Right lobe of liver (tissue), 6 donors: Measurements from ENCODE around the gene GRIFIN. TPM values are rescaled to one million over a fixed set of nuclear protein-coding genes. Genes with fewer than 3 reads are reported as not detected.

Source experiments
- ATAC-seq, 4 donors: fragments of 200-7000 bp; cut with Tn5 transposase; one replicate each; pipeline ENCODE4 v1.9.1; 2020; ENCODE audit warnings: mild to moderate bottlenecking in 4 of 4, moderate library complexity in 4 of 4
- DNase-seq, 3 donors: peaks; one replicate each; pipeline ENCODE4 v3.0.0-alpha.2; 2020
- H3K27ac ChIP-seq, 3 donors: fragments of 200-600 bp; one replicate each; pipeline ENCODE4 v1.8.0; 2022
- H3K27me3 ChIP-seq, 2 donors: fragments of 200-600 bp; one replicate each; pipeline ENCODE4 v1.8.0; 2022
- H3K36me3 ChIP-seq, 4 donors: fragments of 200-600 bp; sonication (generic) in 1 of 4; one replicate each; pipeline versions ENCODE4 v1.5.1 to v1.8.0; 2017 to 2022; ENCODE audit warnings: control low read depth in 1 of 4
- H3K4me1 ChIP-seq, 4 donors: fragments of 200-600 bp; sonication (generic) in 1 of 4; one replicate each; pipeline versions ENCODE4 v1.5.1 to v1.8.0; 2017 to 2022; ENCODE audit warnings: control low read depth in 1 of 4
- H3K4me3 ChIP-seq, 3 donors: fragments of 200-600 bp; one replicate each; pipeline ENCODE4 v1.8.0; 2022
- H3K9me3 ChIP-seq, 4 donors: fragments of 200-600 bp; sonication (generic) in 1 of 4; one replicate each; pipeline versions ENCODE4 v1.5.1 to v1.8.0; 2017 to 2022; ENCODE audit warnings: control low read depth in 1 of 4
- CTCF ChIP-seq, 4 donors: fragments of 200-600 bp in 3 of 4; fragments of 450-650 bp in 1 of 4; IDR thresholded peaks; one replicate each; pipeline versions ENCODE4 v1.5.1 to v1.8.0; 2016 to 2022; ENCODE audit warnings: antibody characterized with exemption in 4 of 4, mild to moderate bottlenecking in 2 of 4
- POLR2A ChIP-seq: fragments of 450-650 bp; IDR thresholded peaks from one replicate; pipeline ENCODE4 v1.6.1; 2017; ENCODE audit warnings: antibody characterized with exemption, mild to moderate bottlenecking
- WGBS: methylation state at CpG from one replicate; pipeline ENCODE4 v1.1.6; 2018; ENCODE audit warnings: low coverage, low lambda C conversion rate; ENCODE audit not compliant: insufficient coverage; ENCODE audit errors: missing lambda C conversion rate; 5-methylcytosine and 5-hydroxymethylcytosine counted together
- intact Hi-C, 2 donors: fragments of 100-400 bp; cut with DNase I; formaldehyde crosslinking; loops; one replicate each; pipeline versions ENCODE4 v1.11.2 to v1.14.1; 2022
- total RNA-seq, 6 experiments: library from RNA; depleted of rRNA in 2 of 6; stranded (reverse); fragments of >200 nt in 2 of 6; fragmentation: NEBNext Ultra II Directional in 3 of 6; extraction: Animal tissue kit (Norgen Biotek cat#: 25700) in 3 of 6; gene quantifications; one replicate each; pipeline versions ENCODE4 v1.1.0 to v1.2.4, GENCODE V29; 2016 to 2023
- donor health status: DM: no; HTN: yes; CAD: no.
- donor health status: DM: no; HTN: no; CAD: no.
- donor health status: DM: no; HTN: no; CAD: no.
- donor health status: DM: no; HTN: yes; CAD: no.
- donor health status: DM: no; HTN: yes; CAD: no.

GRIFIN gene
- total RNA-seq, 6 experiments from 2014 or later: not detected

- intact Hi-C loops: no loop called here
- H3K4me3 ChIP-seq: no peak overlapping the region
- DNase-seq (no peak), ATAC-seq (peak in 1 of 4 donors; percentile 17)
- no CpG with 5 or more reads among the region's 7 CpGs for WGBS
- H3K36me3 ChIP-seq: no peaks in the 10 kb centered on the region
- no peaks in the 10 kb centered on the region for H3K4me1 ChIP-seq
- H3K9me3 ChIP-seq: no peaks in the 10 kb centered on the region
- H3K27me3 ChIP-seq: no peaks in the 10 kb centered on the region
- H3K27ac ChIP-seq: no peak overlapping the region
- TF ChIP-seq CTCF (IDR thresholded peaks at IDR 0.05): no peak
- no peak for TF ChIP-seq POLR2A
Observed at GRCh38 chr7:2468227-2468626, 8.0 kb downstream of the GRIFIN start.

- Histone ChIP-seq H3K4me1 (no peaks in the 10 kb centered on the region), H3K36me3 (no peaks in the 10 kb centered on the region), H3K4me3 (no peak overlapping the region), H3K9me3 (no peaks in the 10 kb centered on the region), H3K27me3 (no peaks in the 10 kb centered on the region), H3K27ac (no peak overlapping the region)
- no peak for TF ChIP-seq CTCF (IDR thresholded peaks at IDR 0.05)
- TF ChIP-seq POLR2A: no peak
- WGBS: 78% methylated on average over 10 of the region's 10 CpGs
- intact Hi-C loops: no loop called here
- DNase-seq (no peak), ATAC-seq (no peak)
Observed at GRCh38 chr7:2466675-2467074, 9.5 kb downstream of the GRIFIN start.

GRCh38 chr7:2465928-2466327, 10.3 kb downstream of the GRIFIN start:
- Histone ChIP-seq H3K27me3 (no peaks in the 10 kb centered on the region), H3K4me3 (no peak overlapping the region), H3K4me1 (no peaks in the 10 kb centered on the region), H3K27ac (no peak overlapping the region), H3K36me3 (no peaks in the 10 kb centered on the region), H3K9me3 (no peaks in the 10 kb centered on the region)
- intact Hi-C loops: no loop called here
- 72% methylated on average over 9 of the region's 12 CpGs for WGBS
- no peak for DNase-seq
- TF ChIP-seq POLR2A: no peak
- no peak for TF ChIP-seq CTCF (IDR thresholded peaks at IDR 0.05)
- no peak for ATAC-seq

GRCh38 chr7:2462731-2463130, 13.5 kb downstream of the GRIFIN start:
- no peak for TF ChIP-seq CTCF (IDR thresholded peaks at IDR 0.05)
- TF ChIP-seq POLR2A: no peak
- H3K36me3 ChIP-seq: no peaks in the 10 kb centered on the region
- no peaks in the 10 kb centered on the region for H3K9me3 ChIP-seq
- H3K4me1 ChIP-seq: no peaks in the 10 kb centered on the region
- no peak overlapping the region for H3K4me3 ChIP-seq
- H3K27me3 ChIP-seq: no peaks in the 10 kb centered on the region
- intact Hi-C loops: no loop called here
- WGBS: 69% methylated on average over 3 of the region's 3 CpGs
- no peak for ATAC-seq
- no peak overlapping the region for H3K27ac ChIP-seq
- DNase-seq: no peak
